Stomach (tissue), 9 donors: Measurements from ENCODE around the gene KCNJ9. TPM values are rescaled to one million over a fixed set of nuclear protein-coding genes. Genes with fewer than 3 reads are reported as not detected.

Experiments used
- DNase-seq, 2 donors: peaks; one replicate each; pipeline versions ENCODE4 v3.0.0 to v3.0.0-alpha.2; 2013 to 2019
- H3K27ac ChIP-seq, 5 donors: fragments of 200-600 bp in 4 of 5; sonication (generic) in 4 of 5; one replicate each; pipeline ENCODE4 v1.5.1; 2013 to 2019; ENCODE audit warnings: mild to moderate bottlenecking in 1 of 5, moderate library complexity in 1 of 5
- H3K27me3 ChIP-seq, 3 donors: fragments of 200-600 bp; sonication (generic); one replicate each; pipeline ENCODE4 v1.5.1; 2017 to 2019; ENCODE audit warnings: mixed run types in 1 of 3
- H3K36me3 ChIP-seq, 4 donors: fragments of 200-600 bp; sonication (generic); 1 replicate in 3 of 4; 2 replicates in 1 of 4; pipeline ENCODE4 v1.5.1; 2016 to 2019
- H3K4me1 ChIP-seq, 4 donors: fragments of 200-600 bp; sonication (generic); one replicate each; pipeline ENCODE4 v1.5.1; 2016 to 2019
- H3K4me3 ChIP-seq, 4 donors: fragments of 200-600 bp; sonication (generic) in 3 of 4; one replicate each; pipeline ENCODE4 v1.5.1; 2016 to 2019; ENCODE audit warnings: mild to moderate bottlenecking in 1 of 4
- H3K9me3 ChIP-seq, 4 donors: fragments of 200-600 bp; sonication (generic); one replicate each; pipeline ENCODE4 v1.5.1; 2016 to 2019
- EP300 ChIP-seq: sonication (generic); formaldehyde crosslinking; IDR thresholded peaks from one replicate; pipeline ENCODE4 v1.6.1; 2017; ENCODE audit warnings: antibody characterized with exemption
- POLR2A ChIP-seq, 4 donors: fragments of 450-650 bp; IDR thresholded peaks; one replicate each; pipeline ENCODE4 v1.6.1; 2016; ENCODE audit warnings: antibody characterized with exemption in 4 of 4, control low read depth in 2 of 4, mild to moderate bottlenecking in 1 of 4, moderate library complexity in 1 of 4
- POLR2AphosphoS5 ChIP-seq, 3 donors: sonication (generic); formaldehyde crosslinking; IDR thresholded peaks; one replicate each; pipeline ENCODE4 v1.6.1; 2016; ENCODE audit warnings: antibody characterized with exemption in 3 of 3
- WGBS, 5 donors: extraction: QIAGEN DNeasy Blood & Tissue Kit in 3 of 5; methylation state at CpG; one replicate each; pipeline versions ENCODE4 v1.1.5 to v1.1.7; 2013 to 2018; 5-methylcytosine and 5-hydroxymethylcytosine counted together
- intact Hi-C: fragments of 100-400 bp; cut with DNase I; formaldehyde crosslinking; loops from one replicate; pipeline ENCODE4 v1.15.1; 2023; ENCODE audit warnings: low total_unique reads
- polyA plus RNA-seq, 3 donors: library from polyadenylated mRNA; stranded (reverse); fragments of 200-250 nt; gene quantifications; one replicate each; pipeline ENCODE4 v1.2.3, GENCODE V29; 2013
- total RNA-seq, 5 donors: library from RNA; depleted of rRNA; stranded (reverse); fragments of >200 nt; gene quantifications; one replicate each; pipeline versions ENCODE4 v1.1.0 to v1.2.3, GENCODE V29; 2014 to 2016
- TF ChIP-seq, protein P1 (sequence below), 7 experiments: fragments of 450-650 bp in 4 of 7; fragments of 200-600 bp in 3 of 7; sonication (generic) in 3 of 7; IDR thresholded peaks; one replicate each; pipeline ENCODE4 v1.5.1; 2016 to 2019; ENCODE audit warnings: antibody characterized with exemption in 7 of 7, control low read depth in 2 of 7, mild to moderate bottlenecking in 1 of 7
- donor health status: healthy with polysubstance abuse.
- donor health status: Bipolar disorder and iron deficiency.
- donor health status: healthy.

The KCNJ9 gene
- total and polyA plus RNA-seq, 8 donors: 0.03 to 0.87 (median 0.06) TPM; not detected in 5

DNA sequence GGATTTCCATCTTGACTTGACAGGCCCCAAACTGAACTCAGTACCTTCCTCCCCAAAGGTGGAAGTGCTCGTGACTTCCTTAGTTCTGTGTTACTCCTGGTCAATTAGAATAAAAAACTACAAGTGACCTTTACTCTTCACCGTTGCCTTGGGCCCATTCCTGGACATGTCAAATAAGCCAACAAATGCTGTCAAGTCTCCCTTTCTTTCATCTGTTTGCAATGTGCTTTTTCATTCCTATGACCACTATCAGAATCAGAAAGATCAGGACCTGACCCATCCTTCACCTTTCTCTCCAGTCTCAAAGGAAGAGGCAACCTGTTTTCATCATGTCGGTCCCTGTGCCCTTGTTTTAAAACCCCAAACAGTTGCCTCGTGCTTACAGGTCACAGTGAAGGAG lies 6.5 kb upstream of the KCNJ9 start:
- TF ChIP-seq, protein P1, sequence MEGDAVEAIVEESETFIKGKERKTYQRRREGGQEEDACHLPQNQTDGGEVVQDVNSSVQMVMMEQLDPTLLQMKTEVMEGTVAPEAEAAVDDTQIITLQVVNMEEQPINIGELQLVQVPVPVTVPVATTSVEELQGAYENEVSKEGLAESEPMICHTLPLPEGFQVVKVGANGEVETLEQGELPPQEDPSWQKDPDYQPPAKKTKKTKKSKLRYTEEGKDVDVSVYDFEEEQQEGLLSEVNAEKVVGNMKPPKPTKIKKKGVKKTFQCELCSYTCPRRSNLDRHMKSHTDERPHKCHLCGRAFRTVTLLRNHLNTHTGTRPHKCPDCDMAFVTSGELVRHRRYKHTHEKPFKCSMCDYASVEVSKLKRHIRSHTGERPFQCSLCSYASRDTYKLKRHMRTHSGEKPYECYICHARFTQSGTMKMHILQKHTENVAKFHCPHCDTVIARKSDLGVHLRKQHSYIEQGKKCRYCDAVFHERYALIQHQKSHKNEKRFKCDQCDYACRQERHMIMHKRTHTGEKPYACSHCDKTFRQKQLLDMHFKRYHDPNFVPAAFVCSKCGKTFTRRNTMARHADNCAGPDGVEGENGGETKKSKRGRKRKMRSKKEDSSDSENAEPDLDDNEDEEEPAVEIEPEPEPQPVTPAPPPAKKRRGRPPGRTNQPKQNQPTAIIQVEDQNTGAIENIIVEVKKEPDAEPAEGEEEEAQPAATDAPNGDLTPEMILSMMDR (IDR thresholded peaks at IDR 0.05): no peak
- TF ChIP-seq EP300: no peak
- no peak for TF ChIP-seq POLR2AphosphoS5 (IDR thresholded peaks at IDR 0.05)
- TF ChIP-seq POLR2A (IDR thresholded peaks at IDR 0.05): no peak
- peaks cover 0 to 14% (median 11%) of the 10 kb centered on the region in 4 donors for H3K4me1 ChIP-seq
- H3K4me3 ChIP-seq: no peak overlapping the region
- peaks cover 7 to 51% (median 9%) of the 10 kb centered on the region in 3 donors for H3K27me3 ChIP-seq
- no peaks in the 10 kb centered on the region for H3K9me3 ChIP-seq
- no peak overlapping the region for H3K27ac ChIP-seq
- 46 to 64% (median 60%) methylated on average over 4 of the region's 4 CpGs for WGBS, 5 donors
- intact Hi-C loops: no loop called here
- H3K36me3 ChIP-seq: no peaks in the 10 kb centered on the region
- no peak for DNase-seq

DNA sequence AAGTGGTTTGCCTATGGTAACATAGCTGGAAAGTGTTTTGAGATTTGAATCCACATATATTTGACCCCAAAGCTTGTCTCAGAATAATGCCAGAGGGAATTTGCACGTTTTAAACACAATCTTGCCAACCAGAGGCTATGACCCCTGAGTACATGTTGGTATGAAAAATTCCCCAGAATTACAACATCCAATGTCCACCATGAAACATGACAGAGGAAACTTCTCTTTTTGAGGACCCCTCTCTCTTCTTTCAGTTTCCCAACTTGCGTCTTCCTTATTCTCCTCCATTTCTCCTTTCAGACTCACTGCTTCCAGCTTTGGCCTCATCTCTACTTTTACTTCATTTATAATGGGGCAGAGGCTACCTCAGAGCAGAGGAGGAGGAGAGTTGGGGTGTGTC lies 5.5 kb upstream of the KCNJ9 start:
- H3K4me1 ChIP-seq: peaks cover 0 to 7% (median 2%) of the 10 kb centered on the region in 4 donors
- H3K4me3 ChIP-seq: no peak overlapping the region
- no peaks in the 10 kb centered on the region for H3K9me3 ChIP-seq
- intact Hi-C loops: no loop called here
- TF ChIP-seq POLR2AphosphoS5 (IDR thresholded peaks at IDR 0.05) (no peak), POLR2A (IDR thresholded peaks at IDR 0.05) (no peak), EP300 (no peak)
- TF ChIP-seq, protein P1 (IDR thresholded peaks at IDR 0.05): no peak
- 49 to 58% (median 53%) methylated on average over 2 of the region's 2 CpGs for WGBS, 5 donors
- no peaks in the 10 kb centered on the region for H3K36me3 ChIP-seq
- H3K27me3 ChIP-seq: peaks cover 7 to 51% (median 8%) of the 10 kb centered on the region in 3 donors
- no peak for DNase-seq
- H3K27ac ChIP-seq: no peak overlapping the region

DNA sequence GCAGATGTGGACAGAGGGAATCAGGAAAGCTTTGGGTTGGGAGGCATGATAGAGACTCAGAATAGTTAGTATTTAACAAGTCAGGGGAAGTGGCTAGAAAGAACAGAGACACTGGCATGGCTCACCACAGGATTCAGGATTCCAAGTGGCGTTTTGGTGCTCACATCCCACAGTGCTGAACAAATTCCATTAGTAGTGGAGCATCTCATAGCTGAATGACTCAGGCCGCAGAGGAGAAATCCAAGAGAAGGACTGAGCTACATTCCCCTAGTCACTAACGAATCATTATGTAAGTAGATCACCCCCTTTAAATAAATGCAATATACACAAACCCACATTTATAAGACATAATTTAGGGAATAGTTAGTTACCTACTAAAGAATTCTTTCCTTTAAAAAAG lies 5.0 kb upstream of the KCNJ9 start:
- intact Hi-C loops: no loop called here
- Histone ChIP-seq H3K4me3 (no peak overlapping the region), H3K36me3 (no peaks in the 10 kb centered on the region), H3K27ac (no peak overlapping the region), H3K9me3 (no peaks in the 10 kb centered on the region), H3K4me1 (peaks cover 0 to 7% (median 0%) of the 10 kb centered on the region in 4 donors), H3K27me3 (peaks cover 7 to 51% (median 10%) of the 10 kb centered on the region in 3 donors)
- no peak for DNase-seq
- TF ChIP-seq, protein P1 (IDR thresholded peaks at IDR 0.05): no peak
- TF ChIP-seq EP300 (no peak), POLR2A (IDR thresholded peaks at IDR 0.05) (no peak), POLR2AphosphoS5 (IDR thresholded peaks at IDR 0.05) (no peak)
- WGBS, 5 donors: 71 to 91% (median 81%) methylated on average over 3 of the region's 3 CpGs

DNA sequence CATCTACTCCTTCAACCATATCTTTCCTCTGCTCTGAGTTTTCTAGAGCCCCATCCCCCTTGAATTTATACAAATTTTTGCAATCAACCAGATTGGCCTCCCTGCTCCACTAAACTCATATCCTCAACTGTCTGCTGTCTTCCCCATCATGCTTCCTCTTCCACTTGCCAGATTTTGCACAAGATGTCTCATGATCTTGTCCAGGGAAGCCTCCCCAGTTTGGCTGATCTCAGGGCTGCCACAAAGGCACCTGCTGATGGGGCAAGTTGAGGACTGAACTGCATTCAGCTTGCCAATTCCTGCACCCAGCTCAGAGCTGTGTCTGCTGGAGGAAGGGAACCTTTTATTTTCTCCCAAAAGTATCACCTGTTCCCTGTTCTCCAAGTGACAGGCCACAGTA lies 3.9 kb upstream of the KCNJ9 start:
- Histone ChIP-seq H3K4me1 (peaks cover 0 to 9% (median 0%) of the 10 kb centered on the region in 4 donors), H3K27ac (no peak overlapping the region), H3K4me3 (no peak overlapping the region), H3K27me3 (peaks cover 7 to 61% (median 21%) of the 10 kb centered on the region in 3 donors), H3K36me3 (no peaks in the 10 kb centered on the region), H3K9me3 (no peaks in the 10 kb centered on the region)
- intact Hi-C loops: no loop called here
- DNase-seq: no peak
- TF ChIP-seq EP300: no peak
- TF ChIP-seq POLR2AphosphoS5 (IDR thresholded peaks at IDR 0.05): no peak
- TF ChIP-seq POLR2A (IDR thresholded peaks at IDR 0.05): no peak
- TF ChIP-seq, protein P1 (IDR thresholded peaks at IDR 0.05): no peak
